Measurements from ENCODE around the gene ADGRA3.
"Not testable (repeated sequence)": the region's sequence is repeated elsewhere in the genome, so short reads cannot be mapped to it uniquely, and the experiment has no call there.

The ADGRA3 gene

GRCh38 chr4:22480675-22481327 lies 35.1 kb downstream of the ADGRA3 start:
- in situ Hi-C loops (cut with MboI; ENCODE audit: low sequenced_read_pairs) = no loop called here

GRCh38 chr4:22478426-22478825 lies 37.4 kb downstream of the ADGRA3 start:
- in situ Hi-C loops (cut with MboI; ENCODE audit: low sequenced_read_pairs) = no loop called here

GRCh38 chr4:22477813-22478182 lies 38.1 kb downstream of the ADGRA3 start:
- in situ Hi-C loops (cut with MboI; ENCODE audit: low sequenced_read_pairs) = no loop called here

- in situ Hi-C loops (cut with MboI; ENCODE audit: low sequenced_read_pairs) = no loop called here
Observed at GRCh38 chr4:22477136-22477812, 38.6 kb downstream of the ADGRA3 start.

GRCh38 chr4:22476011-22476410 lies 39.9 kb downstream of the ADGRA3 start:
- in situ Hi-C loops (cut with MboI; ENCODE audit: low sequenced_read_pairs) = no loop called here

GRCh38 chr4:22475311-22475646 lies 40.6 kb downstream of the ADGRA3 start:
- in situ Hi-C loops (cut with MboI; ENCODE audit: low sequenced_read_pairs) = not testable (repeated sequence)

GRCh38 chr4:22474636-22475310 lies 41.1 kb downstream of the ADGRA3 start:
- in situ Hi-C loops (cut with MboI; ENCODE audit: low sequenced_read_pairs) = no loop called here

GRCh38 chr4:22473268-22473667 lies 42.6 kb downstream of the ADGRA3 start:
- in situ Hi-C loops (cut with MboI; ENCODE audit: low sequenced_read_pairs) = no loop called here

- in situ Hi-C loops (cut with MboI; ENCODE audit: low sequenced_read_pairs) = no loop called here
Observed at GRCh38 chr4:22471999-22472461, 43.8 kb downstream of the ADGRA3 start.

GRCh38 chr4:22471419-22471818 lies 44.4 kb downstream of the ADGRA3 start:
- in situ Hi-C loops (cut with MboI; ENCODE audit: low sequenced_read_pairs) = no loop called here

- in situ Hi-C loops (cut with MboI; ENCODE audit: low sequenced_read_pairs) = no loop called here
Observed at GRCh38 chr4:22466581-22466980, 49.3 kb downstream of the ADGRA3 start.

- in situ Hi-C loops (cut with MboI; ENCODE audit: low sequenced_read_pairs) = no loop called here
Observed at GRCh38 chr4:22465996-22466395, 49.9 kb downstream of the ADGRA3 start.

GRCh38 chr4:22465349-22465748 lies 50.5 kb downstream of the ADGRA3 start:
- in situ Hi-C loops (cut with MboI; ENCODE audit: low sequenced_read_pairs) = no loop called here

GRCh38 chr4:22463179-22463578 lies 52.7 kb downstream of the ADGRA3 start:
- in situ Hi-C loops (cut with MboI; ENCODE audit: low sequenced_read_pairs) = no loop called here

GRCh38 chr4:22462688-22463087 lies 53.2 kb downstream of the ADGRA3 start:
- in situ Hi-C loops (cut with MboI; ENCODE audit: low sequenced_read_pairs) = no loop called here

GRCh38 chr4:22460266-22460665 lies 55.6 kb downstream of the ADGRA3 start:
- in situ Hi-C loops (cut with MboI; ENCODE audit: low sequenced_read_pairs) = no loop called here

- in situ Hi-C loops (cut with MboI; ENCODE audit: low sequenced_read_pairs) = no loop called here
Observed at GRCh38 chr4:22458098-22458497, 57.8 kb downstream of the ADGRA3 start.

GRCh38 chr4:22457348-22457747 lies 58.5 kb downstream of the ADGRA3 start:
- in situ Hi-C loops (cut with MboI; ENCODE audit: low sequenced_read_pairs) = no loop called here

- in situ Hi-C loops (cut with MboI; ENCODE audit: low sequenced_read_pairs) = no loop called here
Observed at GRCh38 chr4:22456291-22456690, 59.6 kb downstream of the ADGRA3 start.

GRCh38 chr4:22454955-22455354 lies 60.9 kb downstream of the ADGRA3 start:
- in situ Hi-C loops (cut with MboI; ENCODE audit: low sequenced_read_pairs) = no loop called here

- in situ Hi-C loops (cut with MboI; ENCODE audit: low sequenced_read_pairs) = no loop called here
Observed at GRCh38 chr4:22454216-22454838, 61.5 kb downstream of the ADGRA3 start.

GRCh38 chr4:22444813-22445212 lies 71.1 kb downstream of the ADGRA3 start:
- in situ Hi-C loops (cut with MboI; ENCODE audit: low sequenced_read_pairs) = no loop called here

Data from HL-60/S4 (cell line).